DMS114 treated with DMSO at 0.1 percent for 48 hours (cell line): ENCODE measurements around the gene BARHL2.

Experiments
- DNase-seq: peaks from one replicate; lab custom pipeline; 2025; ENCODE audit not compliant: unreplicated experiment; lab: John Stamatoyannopoulos, UW

Gene BARHL2

DNA sequence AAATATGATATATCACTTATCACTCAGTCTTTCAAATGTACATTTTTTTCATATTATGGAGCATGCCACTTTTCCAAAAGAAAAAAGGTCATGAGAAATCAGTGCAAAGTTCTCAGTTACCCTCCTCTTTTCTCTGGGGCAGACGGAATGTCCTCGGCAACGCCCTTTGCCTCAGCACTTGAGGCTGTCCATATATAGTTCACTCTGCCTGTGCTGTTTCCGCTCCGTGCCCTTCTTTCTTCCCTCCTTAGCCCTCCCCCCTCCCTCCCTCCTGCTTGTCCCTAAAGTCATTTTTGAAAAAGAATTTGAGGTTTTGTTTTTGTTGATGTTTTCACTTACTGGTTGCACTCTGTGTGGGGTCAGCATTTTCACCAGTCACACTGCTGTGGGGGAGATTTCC, 5.4 kb downstream of the BARHL2 start:
- DNase-seq = no peak

DNA sequence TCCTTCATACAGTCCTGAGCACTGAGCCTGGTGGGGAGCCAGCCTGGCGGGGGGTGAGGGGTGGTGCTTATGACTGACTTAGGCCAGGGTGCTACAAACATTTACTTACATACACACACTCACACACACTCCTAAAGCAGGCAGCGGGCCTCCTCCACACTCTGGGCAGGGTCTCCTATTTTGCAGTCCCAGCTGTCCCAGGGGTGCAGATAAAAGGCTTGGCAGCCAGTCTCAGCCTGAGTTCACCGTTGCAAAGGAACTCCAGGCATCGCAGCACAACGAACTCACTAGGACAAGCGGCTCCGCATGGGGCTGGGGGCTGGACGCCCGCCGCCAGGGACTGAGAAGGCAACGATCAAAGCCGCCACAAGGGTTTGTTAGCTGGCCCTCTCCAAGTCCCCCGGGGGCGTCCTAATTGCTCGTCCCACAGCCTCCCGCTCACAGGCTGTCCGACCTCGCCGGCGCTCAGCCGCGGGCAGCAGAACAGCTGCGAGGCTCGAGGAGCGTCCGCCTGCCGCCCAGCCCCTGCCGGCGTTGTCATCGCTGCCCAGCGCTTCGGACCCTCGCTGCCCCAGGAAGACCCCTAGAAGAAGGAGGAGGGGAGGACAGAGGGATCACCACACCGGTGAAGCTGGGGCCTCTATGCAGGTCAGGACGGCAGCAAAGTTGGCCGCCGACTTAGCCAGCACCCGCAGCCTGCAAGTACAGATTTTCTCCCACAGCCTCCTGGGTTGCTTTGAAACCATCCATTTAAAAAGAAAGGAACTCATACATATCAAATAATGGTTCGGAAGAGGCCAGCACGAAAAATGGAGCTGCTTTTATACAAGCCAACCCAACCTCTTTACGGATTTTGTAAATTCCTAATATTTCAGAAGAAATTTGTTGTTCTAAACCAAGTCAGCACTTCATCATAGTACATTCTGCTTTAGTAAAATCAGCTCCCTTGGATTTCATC, 6.2 kb downstream of the BARHL2 start:
- DNase-seq = no peak

DNA sequence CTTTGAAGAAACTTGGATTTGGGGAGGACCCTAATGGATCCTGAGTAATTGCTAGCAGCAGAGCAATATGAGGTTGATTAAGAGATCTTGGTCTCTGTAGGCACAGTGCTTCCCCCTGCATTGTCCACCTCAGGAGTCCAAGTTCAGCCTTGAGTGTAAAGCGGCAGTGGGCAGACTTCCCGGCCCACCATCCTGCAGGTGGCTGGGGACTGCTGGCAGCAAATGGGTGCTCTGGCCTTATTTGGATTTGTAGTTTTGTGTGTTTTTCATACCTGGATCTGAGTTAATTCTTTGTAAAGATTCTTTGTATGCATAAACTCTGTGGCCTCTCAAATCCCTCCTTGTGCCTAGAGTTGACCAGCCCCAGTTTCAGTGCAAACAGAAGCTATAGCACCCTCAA, 7.6 kb downstream of the BARHL2 start:
- no peak for DNase-seq

DNA sequence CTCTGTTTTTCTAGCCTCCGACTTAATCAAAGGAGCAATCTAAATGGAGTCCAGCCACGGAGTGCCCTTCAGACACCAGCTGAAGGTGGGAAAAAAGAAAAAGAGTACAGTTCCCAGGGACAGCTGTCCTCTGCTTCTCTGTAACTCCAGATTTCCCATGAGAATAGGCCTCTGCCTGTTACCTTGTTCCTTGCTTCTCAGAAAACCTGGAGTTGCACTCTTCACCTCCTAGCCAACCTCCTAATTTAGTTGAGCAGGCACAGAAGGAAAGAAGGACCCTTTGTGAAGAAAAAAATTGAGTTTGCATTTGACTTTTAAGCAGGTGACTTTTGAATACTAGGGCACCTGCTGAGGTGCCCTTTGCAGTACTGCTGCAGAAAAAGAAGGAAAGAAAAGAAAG, 8.3 kb downstream of the BARHL2 start:
- no peak for DNase-seq

DNA sequence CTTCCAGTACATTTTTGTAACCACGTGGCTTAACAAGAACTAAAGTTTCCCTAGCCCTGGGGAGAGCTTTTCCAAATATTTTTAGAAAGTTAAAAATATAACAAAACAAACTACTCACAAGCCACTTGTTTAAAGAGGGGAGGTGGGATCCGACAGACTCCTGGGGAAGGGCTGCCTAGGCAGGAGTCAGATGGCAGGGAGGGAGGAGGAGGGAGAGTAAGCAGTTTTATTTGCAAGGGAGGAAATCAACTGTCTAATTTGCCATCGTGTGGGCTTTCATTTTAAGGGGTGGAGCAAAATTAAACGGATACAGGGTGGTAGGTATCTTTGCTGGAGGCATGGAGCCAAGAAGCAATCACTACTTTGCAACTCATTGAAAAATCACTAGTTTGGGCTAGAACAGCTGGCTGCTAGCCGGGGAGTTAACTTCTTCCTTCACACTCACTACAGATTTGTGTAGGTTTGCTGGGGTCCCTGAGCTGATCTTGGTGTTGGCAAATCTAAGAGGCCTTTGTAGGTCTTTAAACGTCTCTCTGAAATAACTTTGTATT, 8.8 kb downstream of the BARHL2 start:
- DNase-seq = no peak

DNA sequence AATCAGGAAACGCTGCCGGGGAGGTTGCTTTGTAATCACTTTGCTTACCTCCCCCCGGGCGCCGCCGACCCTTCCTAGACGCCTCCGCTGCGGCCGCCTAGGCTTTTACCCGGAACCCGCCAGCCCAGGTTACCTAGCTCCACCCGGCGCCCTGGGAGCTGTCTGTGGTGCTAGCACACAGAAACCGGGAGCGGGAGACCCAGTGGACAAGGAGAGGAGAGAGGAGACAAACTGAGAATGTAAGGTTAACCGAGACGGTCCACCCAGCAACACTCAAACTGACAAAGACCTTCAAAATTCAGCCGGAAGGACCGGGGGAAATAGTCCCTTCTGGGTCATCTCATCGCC, 9.8 kb downstream of the BARHL2 start:
- DNase-seq = no peak

DNA sequence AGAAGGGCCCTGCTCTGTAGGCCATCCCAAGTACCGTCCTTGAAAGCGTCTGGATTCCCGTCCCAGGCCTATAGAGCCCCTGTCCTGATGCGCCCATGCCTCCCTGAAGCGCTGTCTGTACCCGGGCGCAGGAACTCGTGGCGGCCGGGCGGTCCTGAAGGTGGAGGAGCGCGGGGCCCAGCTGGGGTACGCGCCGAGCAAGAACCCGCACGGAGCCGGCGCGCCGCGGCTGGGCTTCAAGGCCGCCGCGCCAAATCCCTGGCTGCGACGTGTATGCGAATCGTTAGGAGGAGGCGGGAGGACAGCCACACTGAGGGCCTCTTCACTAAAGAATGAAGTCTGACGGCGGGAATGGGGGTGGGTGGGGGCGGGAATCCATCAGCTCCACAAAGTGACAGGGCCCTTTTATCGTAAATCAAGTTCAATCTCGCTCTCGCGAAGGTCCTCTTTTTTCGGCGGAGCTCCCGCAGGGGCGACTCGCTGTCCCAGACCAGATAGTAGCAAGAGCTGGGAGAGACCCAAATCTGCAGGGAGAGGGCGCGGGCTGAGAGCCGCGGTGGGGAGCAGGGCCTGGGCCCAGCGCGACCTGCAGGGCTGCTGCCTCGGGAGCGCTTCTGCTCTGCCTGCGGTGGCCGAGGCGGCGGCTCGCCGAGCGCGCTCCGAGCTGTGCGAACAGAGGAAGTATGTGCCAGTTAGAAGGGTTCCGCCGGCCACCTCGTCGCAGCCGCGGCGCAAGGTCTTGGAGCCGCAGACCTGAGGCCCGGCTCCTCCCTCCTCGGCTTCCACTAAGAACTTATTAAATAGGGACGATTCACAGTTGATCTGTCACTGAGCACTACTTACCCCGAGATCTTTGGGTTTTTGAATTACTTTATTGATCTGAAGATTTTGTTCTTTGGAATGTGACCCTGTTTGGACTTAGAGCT, 10.4 kb downstream of the BARHL2 start:
- no peak for DNase-seq

DNA sequence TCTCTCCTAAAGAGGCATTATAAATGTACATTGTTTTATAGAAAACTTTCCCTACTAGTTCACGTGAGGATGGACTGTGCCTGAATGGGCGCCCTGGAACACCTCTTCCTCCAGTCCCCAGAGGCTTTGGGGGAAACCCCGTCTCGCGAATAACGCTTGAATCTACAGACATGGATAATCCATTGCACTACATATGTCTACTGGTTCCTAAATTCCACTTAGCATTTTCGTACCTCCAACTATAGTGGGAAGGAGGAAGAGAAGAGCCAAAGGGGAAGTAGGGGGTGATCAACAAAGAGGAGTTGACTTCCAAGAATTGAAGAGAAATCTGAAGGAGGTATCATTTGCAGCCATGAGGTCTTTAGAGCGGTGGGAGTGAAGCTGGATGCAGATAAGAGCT, 11.1 kb downstream of the BARHL2 start:
- DNase-seq = no peak

DNA sequence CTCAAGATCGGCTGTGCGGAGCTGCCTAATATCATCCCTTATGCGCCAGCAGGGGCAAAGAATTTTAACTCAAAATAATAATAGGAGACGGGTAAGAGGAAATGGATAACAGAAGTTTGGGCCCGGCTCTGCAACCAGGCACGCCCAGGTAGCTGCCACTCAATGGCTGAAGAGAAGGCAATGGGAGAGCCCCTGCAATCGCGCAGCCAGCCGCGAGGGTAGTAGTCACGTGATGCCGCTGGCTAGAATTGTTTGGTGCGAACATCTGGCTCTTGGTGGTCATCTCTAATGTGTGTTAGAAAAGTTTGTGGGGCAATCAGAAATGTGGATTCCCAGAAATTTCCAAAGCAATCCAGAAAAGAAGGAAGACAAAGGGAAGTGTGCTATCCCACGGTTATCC, 12.3 kb downstream of the BARHL2 start:
- no peak for DNase-seq

DNA sequence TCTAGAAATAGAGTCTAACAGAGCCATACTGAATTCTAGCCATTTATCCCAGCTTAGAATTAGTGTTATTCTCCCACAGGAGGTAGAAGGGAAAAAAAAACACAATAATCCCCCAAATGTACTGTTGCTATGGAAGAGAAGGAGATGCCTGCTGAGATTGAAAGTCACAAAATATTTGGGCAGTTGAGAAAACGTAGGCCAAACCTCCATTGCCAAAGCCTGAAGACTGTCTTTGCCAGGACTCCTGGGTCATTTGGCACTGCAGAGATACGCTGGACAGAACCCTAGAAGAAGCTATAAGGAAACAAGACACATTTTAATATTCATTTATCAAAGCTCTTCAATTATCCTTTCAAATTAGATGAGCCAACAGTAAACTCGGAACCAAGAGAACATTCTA, 22.3 kb downstream of the BARHL2 start:
- no peak for DNase-seq

DNA sequence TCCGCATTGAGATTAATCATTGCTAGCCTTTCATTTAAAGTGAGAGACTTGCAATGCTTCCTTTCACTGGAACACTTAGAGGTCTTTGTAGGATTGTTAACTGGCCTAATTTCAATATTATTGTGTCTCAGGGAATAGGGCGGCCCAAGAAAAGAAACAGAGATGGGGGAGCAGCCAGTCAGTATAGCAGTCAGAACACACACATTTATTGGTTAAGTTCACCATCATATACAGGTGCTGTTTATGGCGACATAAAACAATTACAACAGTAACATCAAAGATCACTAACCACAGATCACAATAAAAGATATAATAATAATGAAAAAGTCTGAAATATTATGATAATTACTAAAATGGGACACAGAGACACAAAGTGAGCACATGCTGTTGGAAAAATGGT, 29.4 kb downstream of the BARHL2 start:
- DNase-seq = no peak

DNA sequence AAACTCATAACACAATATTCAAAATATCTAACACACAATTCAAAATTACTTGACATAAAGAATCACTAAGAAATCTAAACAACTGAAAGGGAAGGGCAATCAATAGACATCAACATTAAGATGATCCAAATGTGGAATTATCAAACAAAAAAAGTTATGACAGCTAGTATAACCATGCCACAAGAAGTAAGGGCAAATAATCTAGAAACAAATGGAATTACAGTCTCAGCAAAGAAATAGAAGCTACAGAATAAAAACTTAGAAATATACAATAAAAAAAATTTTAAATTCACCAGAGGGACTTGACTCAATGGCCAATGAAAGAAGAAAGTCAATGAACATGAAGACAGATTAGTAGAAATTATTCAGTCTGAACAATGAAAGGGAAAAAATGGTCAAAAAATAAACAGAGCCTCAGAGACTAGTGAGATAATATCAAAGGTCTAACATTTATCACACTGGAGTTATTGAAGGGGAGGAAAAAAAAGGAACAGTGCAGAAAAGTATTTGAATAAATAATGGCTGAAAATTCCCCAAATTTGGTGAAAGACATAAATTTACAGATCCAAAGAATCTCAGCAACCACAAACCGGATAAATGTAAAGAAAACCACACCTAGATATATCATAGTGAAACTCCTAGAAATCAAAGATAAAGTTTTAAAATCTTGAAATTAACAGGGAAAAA, 41.8 kb downstream of the BARHL2 start:
- no peak for DNase-seq

DNA sequence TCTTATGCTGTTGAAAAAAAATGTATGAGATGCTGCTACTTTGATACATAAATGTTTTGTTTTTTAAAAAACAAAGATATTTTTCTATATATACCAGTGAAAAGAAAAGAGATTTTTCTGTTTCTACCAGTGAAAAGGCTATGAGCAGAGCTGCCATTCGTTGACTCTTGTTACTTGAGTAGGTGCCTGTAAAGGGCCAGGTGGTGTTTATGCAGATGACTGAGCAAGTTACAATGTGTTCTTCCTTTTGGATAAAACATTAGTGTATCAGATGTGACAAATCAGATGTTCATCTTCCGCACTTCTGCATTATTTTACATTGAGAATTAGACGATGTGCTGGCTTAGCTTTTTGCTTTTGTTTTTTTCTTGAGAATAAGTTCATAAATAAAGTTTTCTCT, 45.4 kb downstream of the BARHL2 start:
- DNase-seq = no peak

DNA sequence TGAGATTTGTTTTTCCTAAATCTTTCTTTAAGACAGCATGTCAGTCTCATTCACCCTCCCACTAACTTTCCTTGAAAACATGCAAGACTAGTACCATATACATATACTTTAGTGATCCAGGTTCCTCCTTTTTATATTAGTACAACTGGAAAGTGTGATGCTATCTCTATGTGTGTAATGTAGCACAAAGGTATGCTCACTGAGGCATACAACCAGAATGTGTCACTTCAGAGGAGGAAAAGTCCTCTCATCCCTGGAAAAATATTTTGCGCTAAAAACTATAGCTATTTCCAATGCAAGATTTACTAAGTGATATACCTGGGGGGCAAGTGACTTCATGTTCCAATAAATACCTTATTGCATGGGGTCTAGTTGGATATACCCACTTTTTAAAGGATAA, 45.9 kb downstream of the BARHL2 start:
- DNase-seq = no peak
